ENCODE results near the gene G6PC2. TPM values are rescaled to one million over a fixed set of nuclear protein-coding genes. Genes with fewer than 3 reads are reported as not detected.

The G6PC2 gene
- total RNA-seq, 2 donors from 2014 or later: 21.3 to 35.3 TPM

- ATAC-seq (no peak), DNase-seq (no peak)
- no peaks in the 10 kb centered on the region for H3K36me3 ChIP-seq (replicated peaks in 1 of 2; ENCODE audit: insufficient read depth in 1 of 2, low read depth in 2 of 2)
- WGBS, 2 donors: 80 to 98% methylated on average over 3 of the region's 3 CpGs
- H3K27me3 ChIP-seq: no peaks in the 10 kb centered on the region
- TF ChIP-seq POLR2A (IDR thresholded peaks at IDR 0.05): no peak
- TF ChIP-seq CTCF (IDR thresholded peaks at IDR 0.05): no peak
- H3K4me1 ChIP-seq: no peaks in the 10 kb centered on the region
- H3K27ac ChIP-seq: no peak overlapping the region
- H3K4me3 ChIP-seq: no peak overlapping the region
- no peaks in the 10 kb centered on the region for H3K9me3 ChIP-seq
- intact Hi-C loops (cut with DNase I): no loop called here
Observed at GRCh38 chr2:168904358-168904757, 3.3 kb downstream of the G6PC2 start.

DNA sequence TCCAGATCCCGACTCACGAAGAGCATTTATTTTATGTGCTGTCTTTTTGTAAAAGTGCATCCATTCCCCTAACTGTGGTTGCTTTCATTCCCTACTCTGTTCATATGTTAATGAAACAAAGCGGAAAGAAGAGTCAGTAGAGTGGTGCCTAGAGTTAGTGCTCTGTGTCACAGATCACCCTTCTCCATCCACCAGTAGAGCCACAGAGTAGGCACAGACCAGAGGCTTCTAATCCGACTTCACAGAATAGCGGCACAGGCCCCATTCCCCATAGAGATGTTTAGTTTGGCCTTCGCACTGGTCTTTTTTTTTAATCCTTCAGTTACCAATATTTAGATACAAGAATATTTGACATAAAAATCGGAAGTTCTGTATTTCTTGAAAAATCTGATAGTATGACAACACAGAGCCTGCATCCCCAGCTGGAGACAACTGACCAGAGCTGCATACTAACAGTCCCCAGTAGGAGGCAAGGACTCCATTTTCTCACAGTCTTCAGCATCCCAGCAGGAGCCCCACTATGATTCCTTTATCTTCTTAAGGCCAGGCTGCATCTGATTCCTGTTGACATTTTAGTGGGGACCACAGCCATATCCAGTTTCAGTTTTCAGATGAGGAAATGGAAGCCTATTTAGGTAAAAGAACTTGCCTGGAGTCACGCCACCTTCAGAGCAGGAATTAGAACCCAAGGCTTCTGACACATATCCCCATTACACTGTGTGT lies 7.0 kb downstream of the G6PC2 start:
- 90 to 91% methylated on average over 8 of the region's 8 CpGs for WGBS, 2 donors
- Histone ChIP-seq H3K27me3 (no peaks in the 10 kb centered on the region), H3K9me3 (no peaks in the 10 kb centered on the region)

GRCh38 chr2:168910330-168910729 lies 9.2 kb downstream of the G6PC2 start:
- intact Hi-C loops (cut with DNase I): loop anchor here (10.0 kb wide), 1 partner anchor 136 kb away; no protein-coding TSS in a partner anchor
- Histone ChIP-seq H3K4me1 (peaks cover 8% of the 10 kb centered on the region), H3K27me3 (no peaks in the 10 kb centered on the region), H3K27ac (no peak overlapping the region), H3K9me3 (no peaks in the 10 kb centered on the region), H3K4me3 (no peak overlapping the region), H3K36me3 (replicated peaks in 1 of 2; ENCODE audit: insufficient read depth in 1 of 2, low read depth in 2 of 2) (no peaks in the 10 kb centered on the region)
- DNase-seq (no peak), ATAC-seq (no peak)
- WGBS, 2 donors: 70 to 78% methylated on average over 5 of the region's 5 CpGs
- TF ChIP-seq POLR2A (IDR thresholded peaks at IDR 0.05) (no peak), CTCF (IDR thresholded peaks at IDR 0.05) (no peak)

More for the DNA sequence above, 7.0 kb downstream of the G6PC2 start:
- H3K27ac ChIP-seq: no peak overlapping the region
- peaks cover 8% of the 10 kb centered on the region for H3K4me1 ChIP-seq
- intact Hi-C loops (cut with DNase I): no loop called here
- DNase-seq (no peak), ATAC-seq (no peak)
- H3K36me3 ChIP-seq (replicated peaks in 1 of 2; ENCODE audit: insufficient read depth in 1 of 2, low read depth in 2 of 2): no peaks in the 10 kb centered on the region
- TF ChIP-seq POLR2A (IDR thresholded peaks at IDR 0.05) (no peak), CTCF (IDR thresholded peaks at IDR 0.05) (no peak)
- H3K4me3 ChIP-seq: no peak overlapping the region

DNA sequence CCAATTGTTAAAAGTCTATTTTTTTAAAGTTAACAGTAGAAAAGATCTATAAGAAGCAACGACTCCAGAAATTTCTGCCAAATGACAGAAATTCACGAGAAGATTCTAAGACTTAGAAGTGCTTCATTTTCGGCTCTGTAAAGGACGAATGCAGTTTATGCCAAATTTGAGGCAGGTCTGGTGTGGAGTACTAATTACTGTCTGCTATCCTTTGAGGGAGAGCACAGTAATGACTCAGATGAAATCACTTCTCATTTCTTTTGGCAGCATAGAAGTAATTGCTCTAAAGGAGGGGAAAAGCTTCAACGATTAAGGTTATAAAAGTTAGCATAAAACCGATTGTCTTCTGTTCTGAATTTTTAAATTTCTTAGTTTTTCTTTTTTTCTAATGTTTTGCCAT lies 11.4 kb downstream of the G6PC2 start:
- Histone ChIP-seq H3K27ac (no peak overlapping the region), H3K4me3 (no peak overlapping the region), H3K9me3 (no peaks in the 10 kb centered on the region), H3K27me3 (no peaks in the 10 kb centered on the region), H3K36me3 (replicated peaks in 1 of 2; ENCODE audit: insufficient read depth in 1 of 2, low read depth in 2 of 2) (no peaks in the 10 kb centered on the region), H3K4me1 (peaks cover 8% of the 10 kb centered on the region)
- ATAC-seq (peak; percentile 21), DNase-seq (no peak)
- WGBS, 2 donors: 50 to 52% methylated on average over 6 of the region's 6 CpGs
- intact Hi-C loops (cut with DNase I): loop anchor here (10.0 kb wide), 1 partner anchor 138 kb away; no protein-coding TSS in a partner anchor
- TF ChIP-seq POLR2A (IDR thresholded peaks at IDR 0.05) (no peak), CTCF (IDR thresholded peaks at IDR 0.05) (no peak)
